HCT116 (cell line): ENCODE measurements around the gene TMEM178B. TPM values are rescaled to one million over a fixed set of nuclear protein-coding genes. Genes with fewer than 3 reads are reported as not detected.

Experiments used
- ATAC-seq: fragments of 200-7000 bp; cut with Tn5 transposase; 2 replicates; pipeline ENCODE4 v1.9.1; 2020; ENCODE audit warnings: mild to moderate bottlenecking, moderate library complexity
- BruUV-seq: library from RNA; stranded (reverse); fragments of 400-500 nt; replicated peaks from 2 replicates; lab custom pipeline; 2021; lab: Mats Ljungman, UMichigan
- CTCF ChIA-PET: fragments of 300-600 bp; sonication (Branson Sonifier 250); formaldehyde crosslinking; loops from one replicate; lab custom pipeline; 2021; ENCODE audit warnings: antibody characterized with exemption; lab: Charles Lee
- POLR2A ChIA-PET: fragments of 300-600, 350-600 bp; sonication (Branson Sonifier 250); formaldehyde crosslinking; loops from one replicate; lab custom pipeline; 2021; ENCODE audit warnings: antibody characterized with exemption; lab: Charles Lee
- RAD21 ChIA-PET, 2 experiments: fragments of 300-600 bp; sonication (Branson Sonifier 250); formaldehyde crosslinking; loops; one replicate each; lab custom pipeline; 2023; ENCODE audit warnings: low total read pairs in 2 of 2; ENCODE audit not compliant: uncharacterized antibody in 2 of 2, unreplicated experiment in 2 of 2, low non-redundant PET in 1 of 2; lab: Charles Lee
- DNase-seq: peaks from one replicate; pipeline ENCODE4 v3.0.0-alpha.2; 2010; ENCODE audit warnings: low read depth, low spot score
- H2AFZ ChIP-seq: fragments of 200-600 bp; shearing (Covaris generic), sonication (generic); 2 replicates; pipeline ENCODE4 v1.6.1; 2017; ENCODE audit warnings: low read depth, mixed run types, mixed read lengths, antibody characterized with exemption, low read length; ENCODE audit not compliant: poor library complexity, severe bottlenecking
- H3K27ac ChIP-seq: 2 replicates; pipeline ENCODE4 v1.5.1; 2012; ENCODE audit warnings: low read depth, low read length
- H3K27me3 ChIP-seq: fragments of 200-600 bp; sonication (generic); 2 replicates; pipeline ENCODE4 v1.6.1; 2016; ENCODE audit warnings: mixed run types, low read length, mixed read lengths; ENCODE audit not compliant: insufficient read depth
- H3K36me3 ChIP-seq, 2 experiments: fragments of 200-500 bp in 1 of 2; fragments of 200-600 bp in 1 of 2; sonication (Bioruptor generic) in 1 of 2; sonication (generic) in 1 of 2; 2 replicates each; pipeline versions ENCODE4 v1.5.1 to v1.6.1; 2014 to 2016; ENCODE audit warnings: low read length in 2 of 2, inconsistent platforms in 1 of 2, mixed read lengths in 1 of 2, mixed run types in 1 of 2; ENCODE audit not compliant: insufficient read depth in 2 of 2, control insufficient read depth in 1 of 2
- H3K4me1 ChIP-seq, 2 experiments: fragments of 200-600 bp in 1 of 2; sonication (generic) in 1 of 2; 2 replicates each; pipeline versions ENCODE4 v1.5.1 to v1.6.1; 2012 to 2017; ENCODE audit warnings: low read length in 2 of 2, inconsistent platforms in 1 of 2, mild to moderate bottlenecking in 1 of 2, mixed read lengths in 1 of 2, mixed run types in 1 of 2, moderate library complexity in 1 of 2; ENCODE audit not compliant: insufficient read depth in 2 of 2, control insufficient read depth in 1 of 2
- H3K4me2 ChIP-seq: fragments of 200-600 bp; sonication (generic); 2 replicates; pipeline ENCODE4 v1.6.1; 2017; ENCODE audit warnings: mixed run types, low read length, mixed read lengths
- H3K4me3 ChIP-seq, 2 experiments: fragments of 200-600 bp in 1 of 2; sonication (generic) in 1 of 2; replicated peaks in 1 of 2; 2 replicates each; pipeline ENCODE4 v1.5.1; 2011 to 2016; ENCODE audit warnings: low read length in 2 of 2, control low read depth in 1 of 2, low read depth in 1 of 2, mild to moderate bottlenecking in 1 of 2, mixed read lengths in 1 of 2, mixed run types in 1 of 2
- H3K79me2 ChIP-seq: fragments of 200-600 bp; sonication (generic); 2 replicates; pipeline ENCODE4 v1.6.1; 2017; ENCODE audit warnings: mild to moderate bottlenecking, mixed run types, low read length, moderate library complexity, mixed read lengths; ENCODE audit not compliant: insufficient read depth
- H3K9ac ChIP-seq: fragments of 200-600 bp; sonication (generic); 2 replicates; pipeline ENCODE4 v1.6.1; 2016; ENCODE audit warnings: low read length, mixed read lengths
- H3K9me2 ChIP-seq: fragments of 200-600 bp; sonication (generic), shearing (Covaris generic); 2 replicates; pipeline ENCODE4 v1.6.1; 2017; ENCODE audit warnings: mixed run types, mild to moderate bottlenecking, moderate library complexity; ENCODE audit not compliant: insufficient read depth
- H3K9me3 ChIP-seq, 2 experiments: fragments of 200-500 bp in 1 of 2; fragments of 200-600 bp in 1 of 2; sonication (Bioruptor generic) in 1 of 2; sonication (generic) in 1 of 2; 2 replicates each; pipeline ENCODE4 v1.6.1; 2014 to 2017; ENCODE audit warnings: low read length in 2 of 2, mixed read lengths in 2 of 2, inconsistent platforms in 1 of 2, low read depth in 1 of 2, mild to moderate bottlenecking in 1 of 2, mixed run types in 1 of 2, moderate library complexity in 1 of 2; ENCODE audit not compliant: control insufficient read depth in 1 of 2, insufficient read depth in 1 of 2
- H4K20me1 ChIP-seq: fragments of 200-600 bp; sonication (generic), shearing (Covaris generic); 2 replicates; pipeline ENCODE4 v1.6.1; 2017; ENCODE audit warnings: mixed run types, mild to moderate bottlenecking, moderate library complexity; ENCODE audit not compliant: insufficient read depth
- CBX3 ChIP-seq: IDR thresholded peaks from 2 replicates; pipeline ENCODE4 v1.6.1; 2012; ENCODE audit warnings: low read depth
- CEBPB ChIP-seq: IDR thresholded peaks from 2 replicates; pipeline ENCODE4 v1.6.1; 2012; ENCODE audit warnings: low read depth
- EGR1 ChIP-seq: IDR thresholded peaks from 2 replicates; pipeline ENCODE4 v1.6.1; 2012; ENCODE audit warnings: low read depth
- ELF1 ChIP-seq: IDR thresholded peaks from 2 replicates; pipeline ENCODE4 v1.6.1; 2012; ENCODE audit warnings: low read depth, borderline replicate concordance
- EZH2 ChIP-seq: fragments of 200-600 bp; sonication (generic); IDR thresholded peaks from 2 replicates; pipeline ENCODE4 v1.6.1; 2017; ENCODE audit warnings: antibody characterized with exemption, mixed run types
- EZH2phosphoT487 ChIP-seq: fragments of 200-600 bp; IDR thresholded peaks from 2 replicates; pipeline ENCODE4 v1.6.1; 2018; ENCODE audit warnings: antibody characterized with exemption, borderline replicate concordance
- FOSL1 ChIP-seq: IDR thresholded peaks from 2 replicates; pipeline ENCODE4 v1.6.1; 2012; ENCODE audit warnings: low read depth
- JUND ChIP-seq: IDR thresholded peaks from 2 replicates; pipeline ENCODE4 v1.6.1; 2012
- MAX ChIP-seq: IDR thresholded peaks from 2 replicates; pipeline ENCODE4 v1.6.1; 2012
- POLR2A ChIP-seq: IDR thresholded peaks from 2 replicates; pipeline ENCODE4 v1.7.0; 2011; ENCODE audit warnings: borderline replicate concordance; ENCODE audit not compliant: insufficient read depth, insufficient read length; ENCODE audit errors: extremely low read depth
- POLR2AphosphoS5 ChIP-seq: IDR thresholded peaks from 2 replicates; pipeline ENCODE4 v1.6.1; 2011; ENCODE audit warnings: mild to moderate bottlenecking, low read depth, low read length, moderate library complexity
- REST ChIP-seq: IDR thresholded peaks from 2 replicates; pipeline ENCODE4 v1.6.1; 2012; ENCODE audit warnings: low read depth
- SIN3A ChIP-seq: IDR thresholded peaks from 2 replicates; pipeline ENCODE4 v1.6.1; 2012; ENCODE audit warnings: low read depth
- TCF7L2 ChIP-seq: IDR thresholded peaks from 2 replicates; pipeline ENCODE4 v1.7.0; 2011; ENCODE audit warnings: borderline replicate concordance, inconsistent platforms; ENCODE audit not compliant: insufficient read depth, insufficient read length; ENCODE audit errors: extremely low read depth
- YY1 ChIP-seq: IDR thresholded peaks from 2 replicates; pipeline ENCODE4 v1.6.1; 2011; ENCODE audit warnings: low read length, low read depth, moderate library complexity, mild to moderate bottlenecking; ENCODE audit not compliant: insufficient replicate concordance; ENCODE audit errors: extremely low read depth
- intact Hi-C: fragments of 100-400 bp; cut with micrococcal nuclease; formaldehyde crosslinking; loops from 2 replicates; pipeline ENCODE4 v1.10.0; 2022
- total RNA-seq: library from RNA; stranded (reverse); gene quantifications from one replicate; pipeline ENCODE4 v1.2.1, GENCODE V29; 2021; ENCODE audit not compliant: unreplicated experiment
- TF ChIP-seq, protein P1 (sequence below): IDR thresholded peaks from 2 replicates; pipeline ENCODE4 v1.6.1; 2011; ENCODE audit warnings: mild to moderate bottlenecking, low read length, moderate library complexity; ENCODE audit not compliant: insufficient replicate concordance; ENCODE audit errors: extremely low read depth
- TF ChIP-seq, protein P2 (sequence below): IDR thresholded peaks from 2 replicates; pipeline ENCODE4 v1.6.1; 2012
- TF ChIP-seq, protein P3 (sequence below), 3 experiments: fragments of 200-600 bp in 1 of 3; sonication (generic) in 1 of 3; IDR thresholded peaks in 2 of 3; conservative IDR thresholded peaks in 1 of 3; 2 replicates each; pipeline ENCODE4 v1.5.1; 2012 to 2017; ENCODE audit warnings: low read depth in 2 of 3, low read length in 2 of 3, antibody characterized with exemption in 1 of 3, borderline replicate concordance in 1 of 3, control low read depth in 1 of 3, mild to moderate bottlenecking in 1 of 3, mixed read lengths in 1 of 3, mixed run types in 1 of 3, moderate library complexity in 1 of 3; ENCODE audit not compliant: insufficient read depth in 1 of 3

The TMEM178B gene
- total RNA-seq, 1 experiment from 2014 or later: 0.02 TPM

DNA sequence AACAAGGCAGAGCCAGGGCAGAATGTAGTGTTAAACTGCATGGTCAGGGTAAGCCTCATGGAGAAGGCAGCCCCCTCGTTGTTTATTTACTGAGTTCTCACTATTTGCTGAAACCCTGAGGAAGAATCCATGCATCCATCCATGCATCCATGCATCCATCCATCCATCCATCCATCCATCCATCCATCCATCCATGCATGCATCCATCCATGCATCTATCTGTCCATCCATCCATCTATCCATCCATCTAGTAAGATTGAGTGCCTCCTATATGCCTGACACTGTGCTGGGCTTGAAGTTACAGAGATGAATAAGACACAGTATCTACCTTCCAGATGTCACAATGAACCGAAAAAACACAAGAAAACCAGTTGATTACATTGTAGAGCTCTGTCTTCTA lies 275.9 kb downstream of the TMEM178B start (continued):
- TF ChIP-seq POLR2AphosphoS5 (no peak), JUND (no peak), CBX3 (no peak)
- TF ChIP-seq, all 23 proteins: peak for 0

GRCh38 chr7:141351175-141351574 lies 277.3 kb downstream of the TMEM178B start:
- Histone ChIP-seq H3K9ac (no peak overlapping the region), H2AFZ (no peak overlapping the region), H4K20me1 (no peaks in the 10 kb centered on the region), H3K79me2 (no peaks in the 10 kb centered on the region), H3K9me3 (no peaks in the 10 kb centered on the region), H3K27ac (no peak overlapping the region), H3K4me1 (no peaks in the 10 kb centered on the region), H3K27me3 (peaks cover 58% of the 10 kb centered on the region), H3K36me3 (no peaks in the 10 kb centered on the region; a peak in 1 of 4 replicates), H3K4me2 (no peak overlapping the region), H3K9me2 (no peaks in the 10 kb centered on the region), H3K4me3 (no peak overlapping the region)
- no peak for DNase-seq
- ATAC-seq: no peak
- TF ChIP-seq ELF1 (no peak), POLR2AphosphoS5 (no peak), TCF7L2 (no peak), EGR1 (no peak), POLR2A (no peak), YY1 (no peak), MAX (no peak), REST (no peak), CEBPB (no peak), SIN3A (no peak), FOSL1 (no peak), EZH2 (no peak), EZH2phosphoT487 (no peak), JUND (no peak)
- TF ChIP-seq, protein P1, sequence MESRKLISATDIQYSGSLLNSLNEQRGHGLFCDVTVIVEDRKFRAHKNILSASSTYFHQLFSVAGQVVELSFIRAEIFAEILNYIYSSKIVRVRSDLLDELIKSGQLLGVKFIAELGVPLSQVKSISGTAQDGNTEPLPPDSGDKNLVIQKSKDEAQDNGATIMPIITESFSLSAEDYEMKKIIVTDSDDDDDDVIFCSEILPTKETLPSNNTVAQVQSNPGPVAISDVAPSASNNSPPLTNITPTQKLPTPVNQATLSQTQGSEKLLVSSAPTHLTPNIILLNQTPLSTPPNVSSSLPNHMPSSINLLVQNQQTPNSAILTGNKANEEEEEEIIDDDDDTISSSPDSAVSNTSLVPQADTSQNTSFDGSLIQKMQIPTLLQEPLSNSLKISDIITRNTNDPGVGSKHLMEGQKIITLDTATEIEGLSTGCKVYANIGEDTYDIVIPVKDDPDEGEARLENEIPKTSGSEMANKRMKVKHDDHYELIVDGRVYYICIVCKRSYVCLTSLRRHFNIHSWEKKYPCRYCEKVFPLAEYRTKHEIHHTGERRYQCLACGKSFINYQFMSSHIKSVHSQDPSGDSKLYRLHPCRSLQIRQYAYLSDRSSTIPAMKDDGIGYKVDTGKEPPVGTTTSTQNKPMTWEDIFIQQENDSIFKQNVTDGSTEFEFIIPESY: no peak
- TF ChIP-seq, protein P2, sequence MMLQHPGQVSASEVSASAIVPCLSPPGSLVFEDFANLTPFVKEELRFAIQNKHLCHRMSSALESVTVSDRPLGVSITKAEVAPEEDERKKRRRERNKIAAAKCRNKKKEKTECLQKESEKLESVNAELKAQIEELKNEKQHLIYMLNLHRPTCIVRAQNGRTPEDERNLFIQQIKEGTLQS: no peak
- TF ChIP-seq, protein P3, sequence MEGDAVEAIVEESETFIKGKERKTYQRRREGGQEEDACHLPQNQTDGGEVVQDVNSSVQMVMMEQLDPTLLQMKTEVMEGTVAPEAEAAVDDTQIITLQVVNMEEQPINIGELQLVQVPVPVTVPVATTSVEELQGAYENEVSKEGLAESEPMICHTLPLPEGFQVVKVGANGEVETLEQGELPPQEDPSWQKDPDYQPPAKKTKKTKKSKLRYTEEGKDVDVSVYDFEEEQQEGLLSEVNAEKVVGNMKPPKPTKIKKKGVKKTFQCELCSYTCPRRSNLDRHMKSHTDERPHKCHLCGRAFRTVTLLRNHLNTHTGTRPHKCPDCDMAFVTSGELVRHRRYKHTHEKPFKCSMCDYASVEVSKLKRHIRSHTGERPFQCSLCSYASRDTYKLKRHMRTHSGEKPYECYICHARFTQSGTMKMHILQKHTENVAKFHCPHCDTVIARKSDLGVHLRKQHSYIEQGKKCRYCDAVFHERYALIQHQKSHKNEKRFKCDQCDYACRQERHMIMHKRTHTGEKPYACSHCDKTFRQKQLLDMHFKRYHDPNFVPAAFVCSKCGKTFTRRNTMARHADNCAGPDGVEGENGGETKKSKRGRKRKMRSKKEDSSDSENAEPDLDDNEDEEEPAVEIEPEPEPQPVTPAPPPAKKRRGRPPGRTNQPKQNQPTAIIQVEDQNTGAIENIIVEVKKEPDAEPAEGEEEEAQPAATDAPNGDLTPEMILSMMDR (IDR thresholded peaks at IDR 0.05 in 2 of 3, conservative IDR thresholded peaks at IDR 0.05 in 1 of 3; ENCODE audit: borderline replicate concordance in 1 of 3, insufficient read depth in 1 of 3, low read depth in 2 of 3, low read length in 2 of 3): no peak
- ChIA-PET POLR2A (no interaction called here), CTCF (no interaction called here), RAD21 (no interaction called here)
- intact Hi-C loops: no loop called here
- BruUV-seq: no TSS peak
